IMR-90 (cell line): ENCODE results near the gene ATP10A. TPM values are rescaled to one million over a fixed set of nuclear protein-coding genes. Genes with fewer than 3 reads are reported as not detected.

Experiments
- ATAC-seq: fragments of 200-7000 bp; cut with Tn5 transposase; 2 replicates; pipeline ENCODE4 v1.9.1; 2020; ENCODE audit warnings: low read depth, mild to moderate bottlenecking, moderate library complexity
- BruUV-seq: library from RNA; stranded (reverse); fragments of 400-500 nt; replicated peaks from 2 replicates; lab custom pipeline; 2021; lab: Mats Ljungman, UMichigan
- CTCF ChIA-PET: fragments of 300-600 bp; formaldehyde crosslinking; extraction: SDS; loops from one replicate; lab custom pipeline; 2021; ENCODE audit warnings: antibody characterized with exemption; lab: Yijun Ruan, JAX
- POLR2A ChIA-PET: fragments of 300-600 bp; sonication (Branson Sonifier 250); formaldehyde crosslinking; loops from one replicate; lab custom pipeline; 2022; ENCODE audit warnings: antibody characterized with exemption; ENCODE audit not compliant: unreplicated experiment; lab: Charles Lee
- DNase-seq: peaks from one replicate; pipeline ENCODE4 v3.0.0; 2013
- H2AFZ ChIP-seq: replicated peaks from 2 replicates; pipeline ENCODE3; 2013; ENCODE audit warnings: low read length, mild to moderate bottlenecking; ENCODE audit not compliant: poor library complexity
- H2AK5ac ChIP-seq: 2 replicates; pipeline ENCODE4 v1.6.1; 2013; ENCODE audit warnings: low read depth, low read length, inconsistent platforms
- H2AK9ac ChIP-seq: replicated peaks from 2 replicates; pipeline ENCODE3; 2013; ENCODE audit warnings: mild to moderate bottlenecking, low read depth, low read length, moderate library complexity; ENCODE audit not compliant: poor library complexity
- H2BK120ac ChIP-seq: 2 replicates; pipeline ENCODE4 v1.6.1; 2013; ENCODE audit warnings: low read depth, low read length, inconsistent platforms
- H2BK15ac ChIP-seq: 3 replicates; pipeline ENCODE4 v1.6.1; 2013; ENCODE audit warnings: low read depth, low read length, inconsistent platforms
- H2BK20ac ChIP-seq: 2 replicates; pipeline ENCODE4 v1.6.1; 2013; ENCODE audit warnings: low read depth, mild to moderate bottlenecking, inconsistent platforms, low read length, moderate library complexity
- H2BK5ac ChIP-seq: 2 replicates; pipeline ENCODE4 v1.6.1; 2013; ENCODE audit warnings: mild to moderate bottlenecking, low read depth, low read length, inconsistent platforms; ENCODE audit not compliant: poor library complexity, severe bottlenecking
- H3K14ac ChIP-seq: replicated peaks from 2 replicates; pipeline ENCODE4 v1.6.1; 2013; ENCODE audit warnings: low read depth, low read length, inconsistent platforms
- H3K18ac ChIP-seq: 2 replicates; pipeline ENCODE4 v1.6.1; 2013; ENCODE audit warnings: low read depth, low read length, control low read depth
- H3K23ac ChIP-seq: 2 replicates; pipeline ENCODE4 v1.6.1; 2013; ENCODE audit warnings: low read depth, low read length, inconsistent platforms
- H3K27ac ChIP-seq: 2 replicates; pipeline ENCODE4 v1.5.1; 2013; ENCODE audit warnings: mild to moderate bottlenecking, control low read depth, low read length; ENCODE audit not compliant: insufficient read depth
- H3K27me3 ChIP-seq: 2 replicates; pipeline ENCODE4 v1.6.1; 2013; ENCODE audit warnings: low read length; ENCODE audit not compliant: control insufficient read depth, insufficient read depth
- H3K36me3 ChIP-seq: 2 replicates; pipeline ENCODE4 v1.6.1; 2013; ENCODE audit warnings: low read length, mixed read lengths; ENCODE audit not compliant: control insufficient read depth, insufficient read depth
- H3K4ac ChIP-seq: 2 replicates; pipeline ENCODE4 v1.6.1; 2013; ENCODE audit warnings: low read depth, low read length, inconsistent platforms
- H3K4me1 ChIP-seq: 2 replicates; pipeline ENCODE4 v1.6.1; 2013; ENCODE audit warnings: low read length, mixed read lengths; ENCODE audit not compliant: control insufficient read depth, insufficient read depth
- H3K4me2 ChIP-seq: 2 replicates; pipeline ENCODE4 v1.6.1; 2013; ENCODE audit warnings: low read depth, mild to moderate bottlenecking, control low read depth, low read length, moderate library complexity
- H3K4me3 ChIP-seq: 2 replicates; pipeline ENCODE4 v1.5.1; 2013; ENCODE audit warnings: low read depth, mild to moderate bottlenecking, control low read depth, low read length, moderate library complexity; ENCODE audit not compliant: insufficient read depth
- H3K56ac ChIP-seq: 2 replicates; pipeline ENCODE4 v1.6.1; 2013; ENCODE audit warnings: low read length, inconsistent platforms; ENCODE audit not compliant: insufficient read depth; ENCODE audit errors: extremely low read depth
- H3K79me1 ChIP-seq, 2 experiments: 2 replicates each; pipeline ENCODE4 v1.6.1; 2013; ENCODE audit warnings: low read length in 2 of 2, inconsistent platforms in 1 of 2, low read depth in 1 of 2
- H3K9ac ChIP-seq: 2 replicates; pipeline ENCODE4 v1.6.1; 2013; ENCODE audit warnings: low read depth, low read length, control low read depth
- H3K9me1 ChIP-seq: 2 replicates; pipeline ENCODE4 v1.6.1; 2013; ENCODE audit warnings: low read length, inconsistent platforms; ENCODE audit not compliant: insufficient read depth
- H3K9me3 ChIP-seq: 2 replicates; pipeline ENCODE4 v1.6.1; 2013; ENCODE audit warnings: low read length; ENCODE audit not compliant: control insufficient read depth, insufficient read depth
- H4K20me1 ChIP-seq: 2 replicates; pipeline ENCODE4 v1.6.1; 2013; ENCODE audit warnings: low read length, inconsistent platforms; ENCODE audit not compliant: insufficient read depth
- H4K5ac ChIP-seq: 2 replicates; pipeline ENCODE4 v1.6.1; 2013; ENCODE audit warnings: mild to moderate bottlenecking, low read depth, low read length, control low read depth
- H4K8ac ChIP-seq, 2 experiments: 2 replicates each; pipeline ENCODE4 v1.6.1; 2013; ENCODE audit warnings: low read depth in 2 of 2, low read length in 2 of 2, control low read depth in 1 of 2, inconsistent platforms in 1 of 2
- H4K91ac ChIP-seq: 2 replicates; pipeline ENCODE4 v1.6.1; 2013; ENCODE audit warnings: low read depth, low read length, inconsistent platforms; ENCODE audit not compliant: insufficient read depth
- MXI1 ChIP-seq: IDR thresholded peaks from 2 replicates; pipeline ENCODE4 v1.6.1; 2012; ENCODE audit warnings: low read depth, mild to moderate bottlenecking, low read length, moderate library complexity, borderline replicate concordance
- RFX5 ChIP-seq: IDR thresholded peaks from 2 replicates; pipeline ENCODE4 v1.8.0; 2012; ENCODE audit warnings: low read depth, mild to moderate bottlenecking, low read length, moderate library complexity
- dilution Hi-C: fragments of 300-500 bp; cut with HindIII; formaldehyde crosslinking; loops from one replicate; pipeline ENCODE4 v1.14.3; 2018; ENCODE audit warnings: low sequenced_read_pairs; ENCODE audit not compliant: unreplicated experiment
- in situ Hi-C: fragments of 300-500 bp; cut with MboI; formaldehyde crosslinking; loops from 3 replicates; pipeline ENCODE4 v1.14.3; 2019; ENCODE audit warnings: low sequenced_read_pairs, inconsistent platforms, mixed read lengths
- intact Hi-C: fragments of 100-400 bp; cut with micrococcal nuclease; formaldehyde crosslinking; loops from 2 replicates; pipeline ENCODE4 v1.10.0; 2022
- polyA plus RNA-seq, 3 experiments: library from polyadenylated mRNA; depleted of rRNA; stranded (reverse); fragments of >200 nt; gene quantifications; 2 replicates each; pipeline ENCODE4 v1.2.3, GENCODE V29; 2012; ENCODE audit warnings: low replicate concordance in 1 of 3
- total RNA-seq: library from RNA; depleted of rRNA; stranded (reverse); fragments of >200 nt; gene quantifications from 2 replicates; pipeline ENCODE4 v1.2.3, GENCODE V29; 2012

The ATP10A gene
- total and polyA plus RNA-seq, 2 of the 4 experiments (the other 2 are of a cell fraction), result 13.8 to 16.0 TPM

DNA sequence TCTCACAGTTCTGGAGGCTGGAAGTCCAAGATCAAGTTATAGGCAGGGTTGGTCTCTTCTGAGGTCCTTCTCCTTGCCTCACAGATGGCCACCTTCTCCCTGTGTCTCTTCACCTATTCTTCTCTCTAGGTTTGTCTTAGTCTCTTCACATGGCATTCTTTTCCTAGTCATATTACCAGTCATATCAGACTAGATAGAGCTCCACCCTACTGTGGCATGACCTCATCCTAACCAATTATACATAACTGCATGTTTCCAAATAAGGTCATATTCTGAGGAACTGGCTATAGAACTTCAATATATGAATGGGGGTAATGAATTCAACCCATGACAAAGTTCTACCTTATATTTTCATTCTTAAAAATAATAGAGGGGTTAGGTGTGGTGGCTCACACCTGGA is 227.9 kb downstream of the ATP10A start:
- H4K8ac ChIP-seq, result no peak overlapping the region
- H3K27ac ChIP-seq, result no peak overlapping the region
- no peaks in the 10 kb centered on the region; the same call in 1 of the 2 replicates for H3K27me3 ChIP-seq
- no peaks in the 10 kb centered on the region for H3K9me1 ChIP-seq
- no peak overlapping the region for H2AFZ ChIP-seq
- ChIA-PET CTCF (no interaction called here), POLR2A (no interaction called here)
- no peak overlapping the region for H3K4me3 ChIP-seq
- no peak overlapping the region for H3K23ac ChIP-seq
- H4K5ac ChIP-seq, result no peak overlapping the region
- H2AK9ac ChIP-seq, result no peak overlapping the region
- in situ Hi-C loops, result no loop called here
- no peak overlapping the region for H3K56ac ChIP-seq
- no peak overlapping the region for H2BK15ac ChIP-seq
- no peak overlapping the region for H2BK120ac ChIP-seq
- no peak overlapping the region for H3K4ac ChIP-seq
- H3K9me3 ChIP-seq, result no peaks in the 10 kb centered on the region
- no peak overlapping the region for H3K9ac ChIP-seq
- dilution Hi-C loops, result no loop called here
- no peak overlapping the region for H3K18ac ChIP-seq
- no peak overlapping the region for H3K14ac ChIP-seq
- no peaks in the 10 kb centered on the region for H3K4me1 ChIP-seq
- TF ChIP-seq MXI1 (no peak), RFX5 (no peak)
- H4K91ac ChIP-seq, result no peak overlapping the region
- intact Hi-C loops, result no loop called here
- H3K79me1 ChIP-seq, result no peaks in the 10 kb centered on the region
- no TSS peak for BruUV-seq
- H2AK5ac ChIP-seq, result no peak overlapping the region
- no peak overlapping the region for H3K4me2 ChIP-seq
- no peak overlapping the region for H2BK5ac ChIP-seq
- DNase-seq (no peak), ATAC-seq (0 out of 2 replicates have a peak, but pooled peaks have one; percentile 44)
- no peak overlapping the region for H2BK20ac ChIP-seq
- H3K36me3 ChIP-seq, result no peaks in the 10 kb centered on the region
- H4K20me1 ChIP-seq, result no peaks in the 10 kb centered on the region
